SK-N-SH (cell line): Measurements from ENCODE around the gene TEX12. TPM values are rescaled to one million over a fixed set of nuclear protein-coding genes. Genes with fewer than 3 reads are reported as not detected.

ENCODE experiments used
- CTCF ChIA-PET: fragments of 300-600, 350-600 bp; formaldehyde crosslinking; extraction: SDS; loops from one replicate; lab custom pipeline; 2021; lab: Yijun Ruan, JAX
- POLR2A ChIA-PET: fragments of 350-600 bp; sonication (Branson Sonifier 250); formaldehyde crosslinking; extraction: SDS; loops from one replicate; lab custom pipeline; 2020; ENCODE audit warnings: antibody characterized with exemption, inconsistent platforms; lab: Yijun Ruan, JAX
- DNase-seq: peaks from one replicate; pipeline ENCODE4 v3.0.0; 2012
- H2AFZ ChIP-seq: fragments of 200-600 bp; sonication (generic); 2 replicates; pipeline ENCODE4 v1.8.1; 2016; ENCODE audit warnings: antibody characterized with exemption, mild to moderate bottlenecking, low read depth
- H3F3A ChIP-seq: fragments of 200-600 bp; sonication (generic); replicated peaks from 2 replicates; pipeline ENCODE3; 2016; ENCODE audit warnings: antibody characterized with exemption, mild to moderate bottlenecking; ENCODE audit not compliant: insufficient read depth
- H3K27ac ChIP-seq, 2 experiments: fragments of 200-500 bp in 1 of 2; fragments of 200-600 bp in 1 of 2; sonication (Bioruptor generic) in 1 of 2; sonication (generic), shearing (Covaris generic) in 1 of 2; 2 replicates each; pipeline versions ENCODE4 v1.5.1 to v1.6.1; 2014 to 2016; ENCODE audit warnings: low read depth in 2 of 2, inconsistent platforms in 1 of 2, low read length in 1 of 2, mild to moderate bottlenecking in 1 of 2, mixed read lengths in 1 of 2
- H3K27me3 ChIP-seq: fragments of 200-600 bp; sonication (generic), shearing (Covaris generic); 2 replicates; pipeline ENCODE4 v1.6.1; 2016; ENCODE audit warnings: mixed run types; ENCODE audit not compliant: insufficient read depth
- H3K36me3 ChIP-seq, 2 experiments: fragments of 200-500 bp in 1 of 2; fragments of 200-600 bp in 1 of 2; sonication (Bioruptor generic) in 1 of 2; sonication (generic) in 1 of 2; replicated peaks in 1 of 2; 2 replicates each; pipeline versions ENCODE3 to v1.5.1; 2014 to 2016; ENCODE audit warnings: low read length in 1 of 2, mild to moderate bottlenecking in 1 of 2; ENCODE audit not compliant: insufficient read depth in 2 of 2, control insufficient read depth in 1 of 2
- H3K4me1 ChIP-seq, 2 experiments: fragments of 200-500 bp in 1 of 2; fragments of 200-600 bp in 1 of 2; sonication (Bioruptor generic) in 1 of 2; sonication (generic), shearing (Covaris generic) in 1 of 2; 2 replicates each; pipeline versions ENCODE4 v1.5.1 to v1.6.1; 2014 to 2016; ENCODE audit warnings: low read depth in 1 of 2, low read length in 1 of 2, mixed run types in 1 of 2; ENCODE audit not compliant: insufficient read depth in 2 of 2, control insufficient read depth in 1 of 2
- H3K4me2 ChIP-seq: fragments of 200-600 bp; sonication (generic), shearing (Covaris generic); 2 replicates; pipeline ENCODE4 v1.6.1; 2017; ENCODE audit warnings: mixed run types
- H3K4me3 ChIP-seq, 2 experiments: fragments of 200-500 bp in 1 of 2; fragments of 200-600 bp in 1 of 2; sonication (Bioruptor generic) in 1 of 2; sonication (generic), shearing (Covaris generic) in 1 of 2; 2 replicates each; pipeline versions ENCODE4 v1.5.1 to v1.8.1; 2014 to 2016; ENCODE audit warnings: low read depth in 2 of 2, inconsistent platforms in 1 of 2, low read length in 1 of 2, mild to moderate bottlenecking in 1 of 2, mixed read lengths in 1 of 2, moderate library complexity in 1 of 2
- H3K79me2 ChIP-seq: fragments of 200-600 bp; sonication (generic); 2 replicates; pipeline ENCODE4 v1.8.1; 2017; ENCODE audit warnings: mild to moderate bottlenecking; ENCODE audit not compliant: insufficient read depth
- H3K9ac ChIP-seq: fragments of 200-600 bp; sonication (generic); 2 replicates; pipeline ENCODE4 v1.6.1; 2017; ENCODE audit warnings: mixed run types
- H3K9me2 ChIP-seq: fragments of 200-600 bp; sonication (generic); 2 replicates; pipeline ENCODE4 v1.6.1; 2017; ENCODE audit warnings: mixed run types
- H3K9me3 ChIP-seq: fragments of 200-600 bp; sonication (generic); 2 replicates; pipeline ENCODE4 v1.6.1; 2017; ENCODE audit warnings: mixed run types, mild to moderate bottlenecking, moderate library complexity
- H4K20me1 ChIP-seq: fragments of 200-600 bp; sonication (generic); 2 replicates; pipeline ENCODE4 v1.6.1; 2017; ENCODE audit warnings: mild to moderate bottlenecking, mixed run types; ENCODE audit not compliant: insufficient read depth
- ELF1 ChIP-seq: IDR thresholded peaks from 2 replicates; pipeline ENCODE4 v1.4.0; 2012
- EP300 ChIP-seq, 2 experiments: IDR thresholded peaks; 2 replicates each; pipeline versions ENCODE4 v1.4.0 to v1.6.1; 2012; ENCODE audit warnings: borderline replicate concordance in 1 of 2, low read depth in 1 of 2, low read length in 1 of 2
- FOSL2 ChIP-seq: IDR thresholded peaks from 2 replicates; pipeline ENCODE4 v1.4.0; 2012; ENCODE audit warnings: low read depth, mild to moderate bottlenecking, moderate library complexity, borderline replicate concordance
- JUND ChIP-seq: IDR thresholded peaks from 2 replicates; pipeline ENCODE4 v1.4.0; 2012
- MEF2A ChIP-seq: IDR thresholded peaks from 2 replicates; pipeline ENCODE4 v1.4.0; 2012; ENCODE audit warnings: low read depth, borderline replicate concordance
- NFIC ChIP-seq: IDR thresholded peaks from 2 replicates; pipeline ENCODE4 v1.4.0; 2012; ENCODE audit warnings: borderline replicate concordance
- RCOR1 ChIP-seq: fragments of 150-350 bp; IDR thresholded peaks from 2 replicates; pipeline ENCODE4 v1.6.1; 2017; ENCODE audit warnings: antibody characterized with exemption, low read length
- RXRA ChIP-seq: IDR thresholded peaks from 2 replicates; pipeline ENCODE4 v1.4.0; 2012; ENCODE audit warnings: low read depth, mild to moderate bottlenecking, borderline replicate concordance
- SMC3 ChIP-seq: IDR thresholded peaks from 2 replicates; pipeline ENCODE4 v1.6.1; 2012; ENCODE audit warnings: low read depth, low read length, improper control_type of control experiment
- USF1 ChIP-seq: IDR thresholded peaks from 2 replicates; pipeline ENCODE4 v1.4.0; 2012; ENCODE audit warnings: low read depth, borderline replicate concordance
- YY1 ChIP-seq: IDR thresholded peaks from 2 replicates; pipeline ENCODE4 v1.4.0; 2012; ENCODE audit warnings: low read depth, mild to moderate bottlenecking
- WGBS: methylation state at CpG from one replicate; pipeline ENCODE4 v1.1.6; 2017; ENCODE audit warnings: low lambda C conversion rate; 5-methylcytosine and 5-hydroxymethylcytosine counted together
- polyA plus RNA-seq, 3 experiments: library from polyadenylated mRNA; depleted of rRNA; stranded (reverse); fragments of >200 nt; gene quantifications; 2 replicates each; pipeline ENCODE4 v1.2.3, GENCODE V29; 2012
- TF ChIP-seq, protein P1 (sequence below): fragments of 150-350 bp; IDR thresholded peaks from 2 replicates; pipeline ENCODE4 v1.6.1; 2016; ENCODE audit warnings: mild to moderate bottlenecking, low read depth, low read length

Gene TEX12
- polyA plus RNA-seq, 1 of the 3 experiments (the other 2 are of a cell fraction): not detected

GRCh38 chr11:112175599-112175952, 8.4 kb downstream of the TEX12 start:
- Histone ChIP-seq H3F3A (no peaks in the 10 kb centered on the region), H3K9me3 (no peaks in the 10 kb centered on the region), H3K27me3 (no peaks in the 10 kb centered on the region), H3K4me1 (peaks cover 6 to 10% of the 10 kb centered on the region in 2 experiments; a peak in 3 of 4 replicates), H4K20me1 (no peaks in the 10 kb centered on the region), H3K4me3 (peak overlapping the region; percentile 45 to 50), H3K4me2 (peak overlapping the region; percentile 55), H3K79me2 (no peaks in the 10 kb centered on the region), H3K9me2 (no peaks in the 10 kb centered on the region), H2AFZ (peak overlapping the region; percentile 33), H3K36me3 (no peaks in the 10 kb centered on the region), H3K9ac (peak overlapping the region; percentile 50; the same call in 1 of the 2 replicates), H3K27ac (peak overlapping the region; percentile 17 to 72; a peak in 2 of 4 replicates)
- ChIA-PET CTCF (interaction anchor here (0.6 to 3.6 kb wide), 34 partner anchors 9 to 1022 kb away, joined by 3 to 30 read pairs (median 4); partner anchors contain the start of gene TEX12), POLR2A (no interaction called here)
- TF ChIP-seq, protein P1, sequence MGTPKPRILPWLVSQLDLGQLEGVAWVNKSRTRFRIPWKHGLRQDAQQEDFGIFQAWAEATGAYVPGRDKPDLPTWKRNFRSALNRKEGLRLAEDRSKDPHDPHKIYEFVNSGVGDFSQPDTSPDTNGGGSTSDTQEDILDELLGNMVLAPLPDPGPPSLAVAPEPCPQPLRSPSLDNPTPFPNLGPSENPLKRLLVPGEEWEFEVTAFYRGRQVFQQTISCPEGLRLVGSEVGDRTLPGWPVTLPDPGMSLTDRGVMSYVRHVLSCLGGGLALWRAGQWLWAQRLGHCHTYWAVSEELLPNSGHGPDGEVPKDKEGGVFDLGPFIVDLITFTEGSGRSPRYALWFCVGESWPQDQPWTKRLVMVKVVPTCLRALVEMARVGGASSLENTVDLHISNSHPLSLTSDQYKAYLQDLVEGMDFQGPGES: no peak
- no peak for TF ChIP-seq FOSL2
- TF ChIP-seq ELF1: no peak
- TF ChIP-seq MEF2A: no peak
- TF ChIP-seq SMC3: no peak
- no peak for TF ChIP-seq USF1
- no peak for DNase-seq
- WGBS: 27% methylated on average over 4 of the region's 4 CpGs

GRCh38 chr11:112176077-112176476, 8.9 kb downstream of the TEX12 start:
- no peaks in the 10 kb centered on the region for H3K79me2 ChIP-seq
- 67% methylated on average over 1 of the region's 1 CpG for WGBS

DNA sequence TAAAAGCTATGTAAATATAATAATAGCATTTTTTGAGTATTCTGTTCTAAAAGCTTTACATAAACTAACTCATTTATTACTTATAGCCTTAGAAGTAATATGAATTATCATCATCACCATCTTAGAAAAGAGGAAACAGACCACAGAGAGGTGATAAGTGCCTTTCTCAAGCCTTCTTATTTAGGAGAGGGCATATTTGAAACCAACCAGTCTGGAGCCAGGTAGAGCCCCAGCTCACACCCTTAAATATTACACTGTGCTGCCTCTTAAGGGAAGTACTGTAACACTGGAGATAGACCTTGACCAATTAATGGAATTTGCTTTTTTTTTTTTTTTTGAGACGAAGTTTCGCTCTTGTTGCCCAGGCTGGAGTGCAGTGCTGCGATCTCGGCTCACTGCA, 10.4 kb downstream of the TEX12 start:
- 90% methylated on average over 4 of the region's 4 CpGs for WGBS
- Histone ChIP-seq H3K4me3 (no peak overlapping the region), H3K9ac (no peak overlapping the region), H3K4me1 (peaks cover 6 to 10% of the 10 kb centered on the region in 2 experiments; a peak in 3 of 4 replicates), H3K9me3 (no peaks in the 10 kb centered on the region), H3K27ac (no peak overlapping the region), H3K79me2 (no peaks in the 10 kb centered on the region), H3K4me2 (no peak overlapping the region), H3F3A (no peaks in the 10 kb centered on the region), H4K20me1 (no peaks in the 10 kb centered on the region), H3K27me3 (no peaks in the 10 kb centered on the region), H3K9me2 (no peaks in the 10 kb centered on the region), H3K36me3 (no peaks in the 10 kb centered on the region), H2AFZ (no peak overlapping the region)
- DNase-seq: no peak
- POLR2A ChIA-PET: no interaction called here
- TF ChIP-seq, protein P1: no peak
- no peak for TF ChIP-seq JUND
- no peak for TF ChIP-seq RCOR1
- no peak for TF ChIP-seq NFIC
- no peak for TF ChIP-seq MEF2A
- TF ChIP-seq YY1: no peak
- no peak for TF ChIP-seq RXRA
- CTCF ChIA-PET: interaction anchor here (1.0 to 3.6 kb wide), 2 partner anchors 50 to 65 kb away, joined by 3 to 30 read pairs; no protein-coding TSS in a partner anchor

More at GRCh38 chr11:112176077-112176476, 8.9 kb downstream of the TEX12 start:
- H3K4me1 ChIP-seq: peaks cover 6 to 10% of the 10 kb centered on the region in 2 experiments; a peak in 3 of 4 replicates
- POLR2A ChIA-PET: no interaction called here
- no peak overlapping the region; a peak in 1 of 4 replicates for H3K4me3 ChIP-seq
- no peaks in the 10 kb centered on the region for H4K20me1 ChIP-seq
- no peaks in the 10 kb centered on the region for H3F3A ChIP-seq
- no peaks in the 10 kb centered on the region for H3K9me2 ChIP-seq
- DNase-seq: peak; percentile 27
- peak overlapping the region; percentile 33; the same call in 1 of the 2 replicates for H2AFZ ChIP-seq
- H3K27ac ChIP-seq: peak overlapping the region in 1 of 2 experiments; percentile 72; a peak in 1 of 4 replicates
- CTCF ChIA-PET: interaction anchor here (0.9 to 3.6 kb wide), 14 partner anchors 10 to 119 kb away, joined by 3 to 30 read pairs (median 4); partner anchors contain the start of gene TEX12
- H3K9me3 ChIP-seq: no peaks in the 10 kb centered on the region
- no peaks in the 10 kb centered on the region for H3K36me3 ChIP-seq
- H3K9ac ChIP-seq: no peak overlapping the region
- TF ChIP-seq EP300 (IDR thresholded peaks at IDR 0.05; ENCODE audit: borderline replicate concordance in 1 of 2, low read depth in 1 of 2, low read length in 1 of 2) (no peak), RCOR1 (peak; percentile 15; the same call in 1 of the 2 replicates)
- H3K27me3 ChIP-seq: no peaks in the 10 kb centered on the region
- H3K4me2 ChIP-seq: no peak overlapping the region
